HepG2 (cell line): Measurements from ENCODE around the gene SLC2A2. TPM values are rescaled to one million over a fixed set of nuclear protein-coding genes. Genes with fewer than 3 reads are reported as not detected.

Experiments used
- EEA1 ChIP-seq: sonication (generic); formaldehyde crosslinking; IDR thresholded peaks from 2 replicates; pipeline ENCODE4 v1.5.1; 2020; ENCODE audit warnings: mild to moderate bottlenecking, missing genetic modification reagents, borderline replicate concordance
- KLF9 ChIP-seq: IDR thresholded peaks from 2 replicates; pipeline ENCODE4 v1.6.1; 2016; ENCODE audit warnings: low read depth
- USF2 ChIP-seq, 2 experiments: sonication (generic) in 1 of 2; formaldehyde crosslinking in 1 of 2; IDR thresholded peaks; 2 replicates each; pipeline versions ENCODE4 v1.5.1 to v1.6.1; 2011 to 2020; ENCODE audit warnings: borderline replicate concordance in 1 of 2, low read depth in 1 of 2, low read length in 1 of 2, mild to moderate bottlenecking in 1 of 2, missing genetic modification reagents in 1 of 2, moderate library complexity in 1 of 2
- ZNF318 ChIP-seq: sonication (generic); formaldehyde crosslinking; IDR thresholded peaks from 2 replicates; pipeline ENCODE4 v1.4.0; 2020; ENCODE audit warnings: mild to moderate bottlenecking, missing genetic modification reagents
- ZNF639 ChIP-seq: conservative IDR thresholded peaks from 2 replicates; pipeline ENCODE4 v1.6.1; 2018; ENCODE audit warnings: missing genetic modification reagents
- ZZZ3 ChIP-seq: sonication (generic); formaldehyde crosslinking; IDR thresholded peaks from 2 replicates; pipeline ENCODE4 v1.4.0; 2020; ENCODE audit warnings: missing genetic modification reagents, mild to moderate bottlenecking, borderline replicate concordance
- polyA plus RNA-seq, 8 experiments: library from polyadenylated mRNA; depleted of rRNA in 3 of 8; stranded (reverse) in 7 of 8; unstranded in 1 of 8; fragments of >200 nt; fragmentation: Illumina TruSeq in 4 of 8; extraction: Trizol in 4 of 8; gene quantifications; 2 replicates each; pipeline versions ENCODE4 v1.2.1 to v1.2.3, GENCODE V29; 2011 to 2016; ENCODE audit warnings: low read depth in 4 of 8, missing spikeins in 1 of 8, mixed read lengths in 1 of 8; ENCODE audit not compliant: insufficient read depth in 1 of 8
- total RNA-seq, 5 experiments: library from RNA; depleted of rRNA; stranded (reverse); fragments of >200 nt; fragmentation: Illumina TruSeq; extraction: Trizol; gene quantifications; 2 replicates each; pipeline ENCODE4 v1.2.3, GENCODE V29; 2016; ENCODE audit warnings: low read depth in 1 of 5

Gene SLC2A2
- total and polyA plus RNA-seq, 2 of the 13 experiments (the other 11 are each of a cell fraction or from before 2014, with no cell fraction given), result 19.5 to 23.2 TPM

- TF ChIP-seq EEA1 (CRISPR knock-in tag) (no peak), ZZZ3 (CRISPR knock-in tag) (no peak), USF2 (IDR thresholded peaks at IDR 0.05; ENCODE audit: low read depth, low read length) (no peak), USF2 (CRISPR knock-in tag; IDR thresholded peaks at IDR 0.05; ENCODE audit: borderline replicate concordance) (peak; percentile 43; the same call in 1 of the 2 replicates), KLF9 (peak; percentile 79; the same call in 1 of the 2 replicates), ZNF639 (CRISPR knock-in tag) (peak; percentile 57; the same call in 1 of the 2 replicates), ZNF318 (CRISPR knock-in tag) (no peak)
Observed at GRCh38 chr3:171044835-171045793, 18.6 kb upstream of the SLC2A2 start (continued).
